C4-2B (cell line): ENCODE data around the gene CRISPLD2.

Source experiments
- H3K27ac ChIP-seq: fragments of 450-650 bp; 2 replicates; pipeline ENCODE4 v1.5.1; 2017
- ZFX ChIP-seq: fragments of 450-650 bp; IDR thresholded peaks from 2 replicates; pipeline ENCODE4 v1.6.1; 2017
- TF ChIP-seq, protein P1 (sequence below): fragments of 450-650 bp; conservative IDR thresholded peaks from 2 replicates; pipeline ENCODE4 v1.5.1; 2017; ENCODE audit warnings: mild to moderate bottlenecking

Gene CRISPLD2

GRCh38 chr16:84859681-84860080 is 39.9 kb downstream of the CRISPLD2 start:
- TF ChIP-seq ZFX = no peak
- TF ChIP-seq, protein P1, sequence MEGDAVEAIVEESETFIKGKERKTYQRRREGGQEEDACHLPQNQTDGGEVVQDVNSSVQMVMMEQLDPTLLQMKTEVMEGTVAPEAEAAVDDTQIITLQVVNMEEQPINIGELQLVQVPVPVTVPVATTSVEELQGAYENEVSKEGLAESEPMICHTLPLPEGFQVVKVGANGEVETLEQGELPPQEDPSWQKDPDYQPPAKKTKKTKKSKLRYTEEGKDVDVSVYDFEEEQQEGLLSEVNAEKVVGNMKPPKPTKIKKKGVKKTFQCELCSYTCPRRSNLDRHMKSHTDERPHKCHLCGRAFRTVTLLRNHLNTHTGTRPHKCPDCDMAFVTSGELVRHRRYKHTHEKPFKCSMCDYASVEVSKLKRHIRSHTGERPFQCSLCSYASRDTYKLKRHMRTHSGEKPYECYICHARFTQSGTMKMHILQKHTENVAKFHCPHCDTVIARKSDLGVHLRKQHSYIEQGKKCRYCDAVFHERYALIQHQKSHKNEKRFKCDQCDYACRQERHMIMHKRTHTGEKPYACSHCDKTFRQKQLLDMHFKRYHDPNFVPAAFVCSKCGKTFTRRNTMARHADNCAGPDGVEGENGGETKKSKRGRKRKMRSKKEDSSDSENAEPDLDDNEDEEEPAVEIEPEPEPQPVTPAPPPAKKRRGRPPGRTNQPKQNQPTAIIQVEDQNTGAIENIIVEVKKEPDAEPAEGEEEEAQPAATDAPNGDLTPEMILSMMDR = no peak

GRCh38 chr16:84860383-84860782 is 40.6 kb downstream of the CRISPLD2 start:
- H3K27ac ChIP-seq = no peak overlapping the region
- TF ChIP-seq, protein P1 = no peak
- no peak for TF ChIP-seq ZFX

More at GRCh38 chr16:84859681-84860080, 39.9 kb downstream of the CRISPLD2 start:
- H3K27ac ChIP-seq = no peak overlapping the region

- TF ChIP-seq, protein P1 = no peak
- TF ChIP-seq ZFX = no peak
Observed at GRCh38 chr16:84861671-84862070, 41.9 kb downstream of the CRISPLD2 start.

GRCh38 chr16:84862804-84863480 is 43.2 kb downstream of the CRISPLD2 start:
- H3K27ac ChIP-seq = no peak overlapping the region
- TF ChIP-seq, protein P1 = no peak
- TF ChIP-seq ZFX = no peak

More at GRCh38 chr16:84861671-84862070, 41.9 kb downstream of the CRISPLD2 start:
- no peak overlapping the region for H3K27ac ChIP-seq

- H3K27ac ChIP-seq = no peak overlapping the region
- TF ChIP-seq, protein P1 = no peak
- no peak for TF ChIP-seq ZFX
Observed at GRCh38 chr16:84863481-84863814, 43.7 kb downstream of the CRISPLD2 start.

DNA sequence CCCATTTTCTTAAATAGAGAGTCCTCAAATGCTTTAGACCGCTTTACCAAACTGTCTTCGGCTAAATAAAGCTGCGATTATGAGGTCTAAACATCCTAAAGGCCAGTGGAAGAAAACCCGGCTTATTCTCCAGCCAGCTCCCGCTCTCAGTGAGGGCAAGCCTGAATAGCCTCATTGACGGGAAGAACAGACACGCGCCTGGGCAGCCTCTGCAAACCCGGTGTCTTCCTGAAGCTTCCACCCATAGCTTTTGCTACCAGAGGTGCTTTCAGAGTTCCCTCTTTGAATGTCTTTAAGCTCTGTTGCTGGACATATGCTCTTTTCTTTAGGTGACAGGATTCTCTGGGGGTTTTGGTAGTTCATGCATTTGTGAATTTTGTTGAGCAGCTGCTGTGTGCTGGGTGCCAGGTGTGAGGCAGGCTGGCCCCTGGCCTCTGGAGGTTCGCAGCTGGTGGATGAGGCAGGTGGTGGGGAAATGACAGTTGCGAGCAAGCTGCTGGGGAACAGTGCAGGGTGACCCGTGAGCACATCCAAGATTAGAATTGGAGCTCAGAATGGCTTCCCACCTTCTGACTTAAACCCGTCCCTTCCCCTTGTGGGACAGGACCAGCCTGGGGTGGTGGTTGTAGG is 44.7 kb downstream of the CRISPLD2 start:
- no peak overlapping the region for H3K27ac ChIP-seq
- TF ChIP-seq, protein P1 = no peak
- TF ChIP-seq ZFX = no peak

- TF ChIP-seq, protein P1 = no peak
- no peak for TF ChIP-seq ZFX
Observed at GRCh38 chr16:84867696-84868095, 47.9 kb downstream of the CRISPLD2 start.

More at GRCh38 chr16:84867696-84868095, 47.9 kb downstream of the CRISPLD2 start:
- H3K27ac ChIP-seq = no peak overlapping the region
